Liver (tissue), 3 donors: Measurements from ENCODE around the gene C20orf202.

Source experiments
- EGR1 ChIP-seq, 2 donors: IDR thresholded peaks; 2 replicates each; pipeline ENCODE4 v1.6.1; 2016 to 2018; ENCODE audit warnings: antibody characterized with exemption in 2 of 2, low read depth in 2 of 2
- GABPA ChIP-seq, 2 donors: IDR thresholded peaks in 1 of 2; conservative IDR thresholded peaks in 1 of 2; 2 replicates each; pipeline ENCODE4 v1.6.1; 2016; ENCODE audit warnings: antibody characterized with exemption in 2 of 2, mild to moderate bottlenecking in 1 of 2, moderate library complexity in 1 of 2
- JUND ChIP-seq, 2 donors: IDR thresholded peaks; 2 replicates each; pipeline ENCODE4 v1.6.1; 2016; ENCODE audit warnings: antibody characterized with exemption in 2 of 2
- SP1 ChIP-seq: IDR thresholded peaks from 2 replicates; pipeline ENCODE4 v1.6.1; 2018; ENCODE audit warnings: antibody characterized with exemption, mild to moderate bottlenecking
- TAF1 ChIP-seq: conservative IDR thresholded peaks from 2 replicates; pipeline ENCODE4 v1.6.1; 2016; ENCODE audit warnings: antibody characterized with exemption, mild to moderate bottlenecking
- TF ChIP-seq, protein P1 (sequence below): fragments of 150-350 bp; IDR thresholded peaks from 2 replicates; pipeline ENCODE4 v1.5.1; 2017; ENCODE audit warnings: improper control_type of control experiment, low read depth, low read length; ENCODE audit not compliant: missing input control
- donor health status: healthy.
- donor health status: healthy.

GRCh38 chr20:1166948-1167720 lies 36.1 kb upstream of the C20orf202 start:
- TF ChIP-seq, protein P1, sequence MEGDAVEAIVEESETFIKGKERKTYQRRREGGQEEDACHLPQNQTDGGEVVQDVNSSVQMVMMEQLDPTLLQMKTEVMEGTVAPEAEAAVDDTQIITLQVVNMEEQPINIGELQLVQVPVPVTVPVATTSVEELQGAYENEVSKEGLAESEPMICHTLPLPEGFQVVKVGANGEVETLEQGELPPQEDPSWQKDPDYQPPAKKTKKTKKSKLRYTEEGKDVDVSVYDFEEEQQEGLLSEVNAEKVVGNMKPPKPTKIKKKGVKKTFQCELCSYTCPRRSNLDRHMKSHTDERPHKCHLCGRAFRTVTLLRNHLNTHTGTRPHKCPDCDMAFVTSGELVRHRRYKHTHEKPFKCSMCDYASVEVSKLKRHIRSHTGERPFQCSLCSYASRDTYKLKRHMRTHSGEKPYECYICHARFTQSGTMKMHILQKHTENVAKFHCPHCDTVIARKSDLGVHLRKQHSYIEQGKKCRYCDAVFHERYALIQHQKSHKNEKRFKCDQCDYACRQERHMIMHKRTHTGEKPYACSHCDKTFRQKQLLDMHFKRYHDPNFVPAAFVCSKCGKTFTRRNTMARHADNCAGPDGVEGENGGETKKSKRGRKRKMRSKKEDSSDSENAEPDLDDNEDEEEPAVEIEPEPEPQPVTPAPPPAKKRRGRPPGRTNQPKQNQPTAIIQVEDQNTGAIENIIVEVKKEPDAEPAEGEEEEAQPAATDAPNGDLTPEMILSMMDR, result no peak
- TF ChIP-seq JUND (IDR thresholded peaks at IDR 0.05) (no peak), TAF1 (no peak), SP1 (no peak), EGR1 (IDR thresholded peaks at IDR 0.05; ENCODE audit: low read depth in 2 of 2) (no peak), GABPA (IDR thresholded peaks at IDR 0.05 in 1 of 2, conservative IDR thresholded peaks at IDR 0.05 in 1 of 2) (no peak)
